Nephron progenitor cell (in vitro differentiated cells): ENCODE data around the gene ALS2CL.

Experiments used
- DNase-seq: peaks from one replicate; pipeline ENCODE4 v3.0.0; 2021
- H3K27ac Mint-ChIP-seq: 2 replicates; pipeline ENCODE4 v1.8.0; 2021; ENCODE audit warnings: mild to moderate bottlenecking, moderate library complexity, mixed read lengths
- H3K27me3 Mint-ChIP-seq: 2 replicates; pipeline ENCODE4 v1.8.0; 2021; ENCODE audit warnings: mild to moderate bottlenecking, low read depth, mixed read lengths; ENCODE audit not compliant: poor library complexity
- H3K36me3 Mint-ChIP-seq: 2 replicates; pipeline ENCODE4 v1.8.0; 2021; ENCODE audit warnings: low read depth, mixed read lengths
- H3K4me1 Mint-ChIP-seq: 2 replicates; pipeline ENCODE4 v1.8.0; 2021; ENCODE audit warnings: mixed read lengths
- H3K4me3 Mint-ChIP-seq: 2 replicates; pipeline ENCODE4 v1.8.0; 2021; ENCODE audit warnings: mild to moderate bottlenecking, moderate library complexity, mixed read lengths
- H3K9me3 Mint-ChIP-seq: 2 replicates; pipeline ENCODE4 v1.8.0; 2021; ENCODE audit warnings: mild to moderate bottlenecking, moderate library complexity, mixed read lengths
- CTCF ChIP-seq: fragments of 200-600 bp; sonication (generic); IDR thresholded peaks from 2 replicates; pipeline ENCODE4 v1.5.0; 2021; ENCODE audit warnings: antibody characterized with exemption

Gene ALS2CL

GRCh38 chr3:46667061-46667621 is 26.3 kb downstream of the ALS2CL start:
- no peak for DNase-seq
- H3K9me3 Mint-ChIP-seq = no peaks in the 10 kb centered on the region
- peaks cover 8% of the 10 kb centered on the region for H3K27me3 Mint-ChIP-seq
- H3K4me1 Mint-ChIP-seq = peaks cover 72% of the 10 kb centered on the region
- H3K36me3 Mint-ChIP-seq = no peaks in the 10 kb centered on the region
- H3K27ac Mint-ChIP-seq = peak overlapping the region; percentile 41
- H3K4me3 Mint-ChIP-seq = no peak overlapping the region
- no peak for TF ChIP-seq CTCF

- no peak for DNase-seq
- TF ChIP-seq CTCF = no peak
- Mint-ChIP-seq H3K27ac (peak overlapping the region; percentile 41), H3K9me3 (no peaks in the 10 kb centered on the region), H3K36me3 (no peaks in the 10 kb centered on the region), H3K4me1 (peaks cover 78% of the 10 kb centered on the region), H3K4me3 (no peak overlapping the region), H3K27me3 (peaks cover 9% of the 10 kb centered on the region)
Observed at GRCh38 chr3:46666453-46666845, 27.0 kb downstream of the ALS2CL start.

GRCh38 chr3:46665763-46666452 is 27.6 kb downstream of the ALS2CL start:
- no peak for DNase-seq
- TF ChIP-seq CTCF = no peak
- peaks cover 9% of the 10 kb centered on the region for H3K27me3 Mint-ChIP-seq
- no peaks in the 10 kb centered on the region for H3K9me3 Mint-ChIP-seq
- H3K27ac Mint-ChIP-seq = peak overlapping the region; percentile 71
- H3K4me1 Mint-ChIP-seq = peaks cover 79% of the 10 kb centered on the region
- peak overlapping the region; percentile 15 for H3K4me3 Mint-ChIP-seq
- no peaks in the 10 kb centered on the region for H3K36me3 Mint-ChIP-seq

- no peak for TF ChIP-seq CTCF
Observed at GRCh38 chr3:46664971-46665762, 28.3 kb downstream of the ALS2CL start.

GRCh38 chr3:46664188-46664970 is 29.1 kb downstream of the ALS2CL start:
- Mint-ChIP-seq H3K4me3 (no peak overlapping the region), H3K36me3 (no peaks in the 10 kb centered on the region), H3K9me3 (no peaks in the 10 kb centered on the region), H3K27me3 (peaks cover 15% of the 10 kb centered on the region), H3K27ac (no peak overlapping the region), H3K4me1 (peaks cover 82% of the 10 kb centered on the region)
- no peak for TF ChIP-seq CTCF
- DNase-seq = no peak

More at GRCh38 chr3:46664971-46665762, 28.3 kb downstream of the ALS2CL start:
- DNase-seq = no peak
- no peaks in the 10 kb centered on the region for H3K9me3 Mint-ChIP-seq
- H3K36me3 Mint-ChIP-seq = no peaks in the 10 kb centered on the region
- peaks cover 79% of the 10 kb centered on the region for H3K4me1 Mint-ChIP-seq
- no peak overlapping the region for H3K4me3 Mint-ChIP-seq
- H3K27me3 Mint-ChIP-seq = peaks cover 12% of the 10 kb centered on the region
- H3K27ac Mint-ChIP-seq = no peak overlapping the region
